Body of pancreas (tissue), 4 donors: ENCODE measurements around the gene KHK.
"Not testable (repeated sequence)": the region's sequence is repeated elsewhere in the genome, so short reads cannot be mapped to it uniquely, and the experiment has no call there.

Source experiments
- POLR2A ChIP-seq, 3 donors: fragments of 450-650 bp; IDR thresholded peaks; one replicate each; pipeline ENCODE4 v1.6.1; 2016; ENCODE audit warnings: antibody characterized with exemption in 3 of 3, mild to moderate bottlenecking in 2 of 3
- TF ChIP-seq, protein P1 (sequence below), 7 experiments: fragments of 450-650 bp in 4 of 7; fragments of 200-600 bp in 3 of 7; sonication (generic) in 3 of 7; IDR thresholded peaks; one replicate each; pipeline ENCODE4 v1.5.1; 2016 to 2019; ENCODE audit warnings: antibody characterized with exemption in 7 of 7

DNA sequence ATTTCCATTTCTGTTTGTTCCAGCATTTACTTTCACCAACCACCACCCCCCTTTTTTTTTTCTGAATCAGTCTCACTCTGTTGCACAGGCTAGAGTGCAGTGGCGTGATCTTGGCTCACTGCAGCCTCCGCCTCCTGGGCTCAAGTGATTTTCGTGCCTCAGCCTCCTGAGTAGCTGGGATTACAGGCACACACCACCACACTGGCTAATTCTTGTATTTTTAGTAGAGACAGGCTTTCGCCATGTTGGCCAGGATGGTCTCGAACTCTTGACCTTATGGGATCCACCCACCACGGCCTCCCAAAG, 11.1 kb upstream of the KHK start:
- TF ChIP-seq, protein P1, sequence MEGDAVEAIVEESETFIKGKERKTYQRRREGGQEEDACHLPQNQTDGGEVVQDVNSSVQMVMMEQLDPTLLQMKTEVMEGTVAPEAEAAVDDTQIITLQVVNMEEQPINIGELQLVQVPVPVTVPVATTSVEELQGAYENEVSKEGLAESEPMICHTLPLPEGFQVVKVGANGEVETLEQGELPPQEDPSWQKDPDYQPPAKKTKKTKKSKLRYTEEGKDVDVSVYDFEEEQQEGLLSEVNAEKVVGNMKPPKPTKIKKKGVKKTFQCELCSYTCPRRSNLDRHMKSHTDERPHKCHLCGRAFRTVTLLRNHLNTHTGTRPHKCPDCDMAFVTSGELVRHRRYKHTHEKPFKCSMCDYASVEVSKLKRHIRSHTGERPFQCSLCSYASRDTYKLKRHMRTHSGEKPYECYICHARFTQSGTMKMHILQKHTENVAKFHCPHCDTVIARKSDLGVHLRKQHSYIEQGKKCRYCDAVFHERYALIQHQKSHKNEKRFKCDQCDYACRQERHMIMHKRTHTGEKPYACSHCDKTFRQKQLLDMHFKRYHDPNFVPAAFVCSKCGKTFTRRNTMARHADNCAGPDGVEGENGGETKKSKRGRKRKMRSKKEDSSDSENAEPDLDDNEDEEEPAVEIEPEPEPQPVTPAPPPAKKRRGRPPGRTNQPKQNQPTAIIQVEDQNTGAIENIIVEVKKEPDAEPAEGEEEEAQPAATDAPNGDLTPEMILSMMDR (IDR thresholded peaks at IDR 0.05), result not testable (repeated sequence)
- not testable (repeated sequence) for TF ChIP-seq POLR2A (IDR thresholded peaks at IDR 0.05)
